ENCODE measurements around the gene CTNNBL1. TPM values are rescaled to one million over a fixed set of nuclear protein-coding genes. Genes with fewer than 3 reads are reported as not detected.

Gene CTNNBL1
- total and polyA plus RNA-seq, 12 donors: 5.5 to 75.5 (median 37.7) TPM

DNA sequence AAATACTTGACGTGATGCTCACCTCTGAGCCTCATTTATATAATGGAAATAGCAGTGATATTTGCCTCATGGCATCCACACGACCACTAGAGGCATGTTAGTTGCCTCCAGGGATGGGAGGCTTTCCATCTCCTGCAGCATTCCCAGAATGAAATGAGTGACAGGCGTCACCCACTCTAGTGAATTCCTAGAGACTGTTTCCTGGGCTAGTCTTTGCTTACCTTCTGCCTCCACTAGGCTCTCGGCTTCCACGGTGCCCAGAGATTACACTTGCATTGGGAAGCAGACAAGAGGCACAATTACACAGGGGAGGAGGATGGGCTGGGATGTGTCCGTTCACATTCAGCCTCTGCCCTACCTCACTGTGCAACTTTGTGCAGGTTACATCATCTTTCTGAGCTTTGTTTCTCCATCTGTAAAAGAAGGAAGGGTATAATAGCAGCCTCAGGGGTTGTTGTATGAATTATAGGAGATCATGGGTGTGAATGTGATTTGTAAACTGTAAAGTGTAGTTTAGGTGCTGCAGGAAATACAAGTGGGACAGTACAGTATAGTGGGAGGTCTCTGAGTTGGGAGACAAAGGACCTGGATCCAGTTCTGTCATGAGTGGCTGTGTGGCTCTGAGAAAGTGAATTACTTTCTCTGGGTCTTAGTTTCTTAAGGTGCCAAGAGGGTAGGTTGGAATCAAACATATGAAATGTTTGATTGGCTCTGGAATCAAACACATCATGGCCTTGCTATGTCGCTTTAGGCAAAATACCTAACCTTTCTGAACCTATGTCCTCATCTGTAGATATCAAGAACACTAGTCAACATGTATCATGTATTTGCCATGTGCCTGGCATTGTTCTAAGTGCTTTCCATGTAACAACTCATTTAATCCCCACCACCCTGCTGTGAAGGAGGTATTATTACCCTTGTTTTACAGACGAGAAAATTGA, 205.5 kb downstream of the CTNNBL1 start:
- TF ChIP-seq, protein P1, sequence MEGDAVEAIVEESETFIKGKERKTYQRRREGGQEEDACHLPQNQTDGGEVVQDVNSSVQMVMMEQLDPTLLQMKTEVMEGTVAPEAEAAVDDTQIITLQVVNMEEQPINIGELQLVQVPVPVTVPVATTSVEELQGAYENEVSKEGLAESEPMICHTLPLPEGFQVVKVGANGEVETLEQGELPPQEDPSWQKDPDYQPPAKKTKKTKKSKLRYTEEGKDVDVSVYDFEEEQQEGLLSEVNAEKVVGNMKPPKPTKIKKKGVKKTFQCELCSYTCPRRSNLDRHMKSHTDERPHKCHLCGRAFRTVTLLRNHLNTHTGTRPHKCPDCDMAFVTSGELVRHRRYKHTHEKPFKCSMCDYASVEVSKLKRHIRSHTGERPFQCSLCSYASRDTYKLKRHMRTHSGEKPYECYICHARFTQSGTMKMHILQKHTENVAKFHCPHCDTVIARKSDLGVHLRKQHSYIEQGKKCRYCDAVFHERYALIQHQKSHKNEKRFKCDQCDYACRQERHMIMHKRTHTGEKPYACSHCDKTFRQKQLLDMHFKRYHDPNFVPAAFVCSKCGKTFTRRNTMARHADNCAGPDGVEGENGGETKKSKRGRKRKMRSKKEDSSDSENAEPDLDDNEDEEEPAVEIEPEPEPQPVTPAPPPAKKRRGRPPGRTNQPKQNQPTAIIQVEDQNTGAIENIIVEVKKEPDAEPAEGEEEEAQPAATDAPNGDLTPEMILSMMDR (IDR thresholded peaks at IDR 0.05): no peak
- no peak for TF ChIP-seq POLR2A (IDR thresholded peaks at IDR 0.05)
- DNase-seq: no peak
- Histone ChIP-seq H3K27ac (no peak overlapping the region), H3K27me3 (no peaks in the 10 kb centered on the region), H3K9me3 (replicated peaks in 1 of 3) (no peaks in the 10 kb centered on the region), H3K4me3 (no peak overlapping the region), H3K4me1 (replicated peaks in 1 of 2) (peaks cover 4 to 21% of the 10 kb centered on the region in 2 donors), H3K36me3 (replicated peaks in 1 of 2) (no peaks in the 10 kb centered on the region)
- WGBS, 4 donors: 56 to 74% (median 68%) methylated on average over 7 to 8 of the region's 8 CpGs
- intact Hi-C loops (cut with DNase I): no loop called here

DNA sequence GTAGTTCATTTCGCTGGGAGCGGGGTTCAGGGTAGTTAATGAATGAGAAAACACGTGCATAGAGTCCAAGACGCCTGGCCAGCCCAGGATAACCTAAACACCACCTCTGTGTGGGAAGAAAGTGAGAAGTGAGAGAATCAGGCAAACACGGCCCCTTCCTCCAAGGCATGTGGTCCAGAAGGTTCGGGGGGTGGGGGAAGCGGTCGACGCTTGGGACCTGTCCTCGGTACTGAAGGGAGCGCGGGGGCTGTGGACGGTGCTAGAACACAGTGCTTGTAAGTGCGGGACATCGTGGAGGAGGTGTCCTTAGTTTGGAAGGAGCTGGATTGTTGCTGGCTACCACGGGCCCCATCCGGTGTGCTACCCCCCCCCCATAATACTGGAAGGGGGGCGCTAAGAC, 207.4 kb downstream of the CTNNBL1 start:
- H3K9me3 ChIP-seq (replicated peaks in 1 of 3): no peaks in the 10 kb centered on the region
- H3K27ac ChIP-seq: no peak overlapping the region
- no peaks in the 10 kb centered on the region for H3K36me3 ChIP-seq (replicated peaks in 1 of 2)
- H3K4me3 ChIP-seq: no peak overlapping the region
- peaks cover 4 to 21% of the 10 kb centered on the region in 2 donors for H3K4me1 ChIP-seq (replicated peaks in 1 of 2)
- WGBS, 4 donors: 23 to 43% (median 36%) methylated on average over 17 to 18 of the region's 18 CpGs
- no peaks in the 10 kb centered on the region for H3K27me3 ChIP-seq
- DNase-seq: no peak
- intact Hi-C loops (cut with DNase I): no loop called here
- no peak for TF ChIP-seq POLR2A (IDR thresholded peaks at IDR 0.05)
- TF ChIP-seq, protein P1 (IDR thresholded peaks at IDR 0.05): no peak

DNA sequence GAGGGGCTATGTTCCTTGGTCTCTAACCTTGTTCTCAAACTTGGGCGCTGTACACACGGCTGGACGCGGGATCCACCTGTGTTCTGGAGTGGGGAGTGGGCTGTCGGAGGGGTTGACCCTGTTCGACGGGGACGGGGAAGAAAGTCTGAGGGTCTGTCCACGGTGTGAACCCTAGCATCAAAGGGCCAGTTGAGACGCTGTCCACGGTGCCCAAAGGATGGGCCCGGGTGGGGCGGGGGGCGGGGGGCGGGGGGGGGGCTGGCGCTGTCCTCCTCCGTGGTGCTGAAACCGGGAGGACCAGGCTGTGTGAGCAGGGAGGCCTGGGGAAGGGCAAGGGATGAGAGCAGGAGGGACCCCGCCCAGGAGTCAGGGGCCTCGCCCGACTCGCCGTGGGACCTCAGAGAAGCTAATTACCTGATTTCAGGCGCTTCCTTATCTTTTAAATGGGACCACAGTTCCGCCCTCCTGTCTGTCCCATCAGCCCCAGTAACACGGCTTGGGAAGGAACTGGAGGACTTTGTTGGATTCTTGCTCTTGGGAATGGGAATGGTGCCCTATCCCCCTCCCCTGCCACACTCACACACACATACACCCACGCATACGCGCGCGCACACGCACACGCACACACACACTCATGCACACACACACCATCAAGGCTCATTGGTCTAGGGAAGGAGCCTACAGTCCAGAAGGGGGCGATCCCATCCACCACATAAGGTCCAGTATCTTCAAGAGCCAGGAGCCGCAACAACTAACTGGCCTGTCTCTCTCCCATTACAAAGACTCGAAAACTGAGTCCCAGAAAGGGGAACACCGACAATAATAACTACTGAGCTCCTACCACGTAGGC, 208.0 kb downstream of the CTNNBL1 start:
- no peak for TF ChIP-seq POLR2A (IDR thresholded peaks at IDR 0.05)
- TF ChIP-seq, protein P1 (IDR thresholded peaks at IDR 0.05): peak in 4 of 6 experiments; percentile 38 to 58 (median 46)
- H3K4me3 ChIP-seq: peak overlapping the region in 1 of 4 donors; percentile 63
- 9 to 20% (median 16%) methylated on average over 29 to 38 of the region's 38 CpGs for WGBS, 4 donors
- H3K36me3 ChIP-seq (replicated peaks in 1 of 2): no peaks in the 10 kb centered on the region
- peak; percentile 32 to 78 (median 45) for DNase-seq
- H3K27ac ChIP-seq: no peak overlapping the region
- intact Hi-C loops (cut with DNase I): no loop called here
- H3K4me1 ChIP-seq (replicated peaks in 1 of 2): peaks cover 4 to 17% of the 10 kb centered on the region in 2 donors
- no peaks in the 10 kb centered on the region for H3K9me3 ChIP-seq (replicated peaks in 1 of 3)
- H3K27me3 ChIP-seq: no peaks in the 10 kb centered on the region
